ENCODE data around the gene IFITM2. TPM values are rescaled to one million over a fixed set of nuclear protein-coding genes. Genes with fewer than 3 reads are reported as not detected.

IFITM2 gene
- total RNA-seq, 1 experiment from 2014 or later = 421 TPM

DNA sequence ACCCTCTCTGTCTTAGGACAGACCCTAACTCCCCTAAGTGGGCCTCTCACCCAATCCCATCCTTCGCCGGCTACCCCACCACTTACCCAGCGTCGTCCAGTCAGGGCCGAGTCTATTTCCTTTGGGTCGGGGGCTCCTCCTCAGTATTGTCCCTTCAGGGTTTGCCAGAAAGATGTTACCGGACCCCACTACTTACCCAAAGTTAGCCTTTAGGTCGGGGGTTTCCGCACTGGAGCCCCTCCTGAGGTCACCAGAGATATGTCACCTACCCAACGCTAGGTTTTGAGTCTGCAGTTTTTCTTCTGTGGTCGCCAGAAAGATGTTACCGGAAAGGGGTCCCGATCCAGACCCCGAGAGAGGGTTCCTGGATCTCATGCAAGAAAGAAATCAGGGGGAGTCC is 43.8 kb downstream of the IFITM2 start:
- H3K4me3 Mint-ChIP-seq = no peak overlapping the region
- H2AK5ac ChIP-seq (ENCODE audit: insufficient read length, low read length) = no peak overlapping the region
- H4K20me1 ChIP-seq (ENCODE audit: control insufficient read depth, insufficient read depth, insufficient read length) = no peaks in the 10 kb centered on the region
- H3K9me3 Mint-ChIP-seq = peaks cover 2 to 6% of the 10 kb centered on the region in 2 experiments; a peak in 3 of 5 replicates
- no CpG with 5 or more reads among the region's 14 CpGs for WGBS (ENCODE audit: extremely low coverage, insufficient read length, low lambda C conversion rate)
- no peak overlapping the region for H3K27ac Mint-ChIP-seq
- H3K56ac ChIP-seq (ENCODE audit: insufficient read length, low read depth, low read length) = no peak overlapping the region
- H2BK20ac ChIP-seq (ENCODE audit: low read depth, low read length, poor library complexity, severe bottlenecking) = no peak overlapping the region
- H3K4me1 ChIP-seq (ENCODE audit: insufficient read depth, low read length) = no peaks in the 10 kb centered on the region
- H4K91ac ChIP-seq (ENCODE audit: insufficient read length, low read depth, low read length) = no peak overlapping the region
- no peak overlapping the region for H2BK5ac ChIP-seq (ENCODE audit: insufficient read length, low read length)
- peaks cover 28 to 42% of the 10 kb centered on the region in 2 experiments for H3K4me1 Mint-ChIP-seq
- H4K8ac ChIP-seq (replicated peaks; ENCODE audit: insufficient read length, low read depth, low read length) = no peak overlapping the region
- no peaks in the 10 kb centered on the region for H3K9me3 ChIP-seq (ENCODE audit: control insufficient read depth, low read depth, low read length)
- H2BK15ac ChIP-seq (ENCODE audit: low read depth, low read length) = no peak overlapping the region
- no peak overlapping the region for H3K18ac ChIP-seq (ENCODE audit: insufficient read length, low read depth, low read length)
- no peak overlapping the region for H3K4me2 ChIP-seq (ENCODE audit: insufficient read depth, insufficient read length, low read length)
- H3K27me3 Mint-ChIP-seq (ENCODE audit: low read depth) = peaks cover 13% of the 10 kb centered on the region
- H3K36me3 Mint-ChIP-seq (ENCODE audit: insufficient read depth in 1 of 3, low read depth in 3 of 3) = peaks cover 0 to 7% (median 0%) of the 10 kb centered on the region in 3 experiments; a peak in 1 of 7 replicates
- no peak overlapping the region for H3K4ac ChIP-seq (ENCODE audit: low read depth, low read length)
- no peak for TF ChIP-seq CTCF (conservative IDR thresholded peaks at IDR 0.05)
- H3T11ph ChIP-seq (ENCODE audit: low read length) = no peak overlapping the region
- H3K27ac ChIP-seq (ENCODE audit: insufficient read length, low read depth, low read length) = no peak overlapping the region
- no peak overlapping the region for H3K14ac ChIP-seq (ENCODE audit: insufficient read depth, low read length)
- H3K79me2 ChIP-seq (ENCODE audit: insufficient read depth, low read length) = no peaks in the 10 kb centered on the region
- DNase-seq = no peak
- H3K27me3 ChIP-seq (ENCODE audit: insufficient read depth, low read length) = no peaks in the 10 kb centered on the region
- no peak overlapping the region for H2AFZ ChIP-seq (ENCODE audit: low read length)
- no peaks in the 10 kb centered on the region for H3K23me2 ChIP-seq (ENCODE audit: insufficient read length, low read depth, low read length, poor library complexity, severe bottlenecking)
- no peak overlapping the region for H2BK12ac ChIP-seq (ENCODE audit: insufficient read length, low read depth, low read length)
- no peaks in the 10 kb centered on the region for H3K79me1 ChIP-seq (ENCODE audit: insufficient read depth, low read depth, low read length, poor library complexity, severe bottlenecking)
- no peak overlapping the region for H4K5ac ChIP-seq (ENCODE audit: insufficient read length, low read depth, low read length)
- H2BK120ac ChIP-seq (ENCODE audit: low read depth, low read length, poor library complexity, severe bottlenecking) = no peak overlapping the region
- H3K23ac ChIP-seq (ENCODE audit: insufficient read length, low read depth, low read length) = no peak overlapping the region
- H3K9ac ChIP-seq (ENCODE audit: extremely low read depth, insufficient read length, low read length) = no peak overlapping the region
